HG03432 (cell line): ENCODE results near the gene KRT33B.
"Not testable (repeated sequence)": the region's sequence is repeated elsewhere in the genome, so short reads cannot be mapped to it uniquely, and the experiment has no call there.

Experiments
- ATAC-seq: cut with Tn5 transposase; IDR thresholded peaks from one replicate; pipeline ENCODE4 v1.9.1; 2021; ENCODE audit warnings: mild to moderate bottlenecking, moderate library complexity; ENCODE audit not compliant: unreplicated experiment

Gene KRT33B

GRCh38 chr17:41350381-41350878, 19.2 kb downstream of the KRT33B start, which contains the start of gene KRT33A:
Gene KRT33A, minus strand, starts transcription at chr17:41350828. Its CDS starts 61 bp downstream, at chr17:41350767.
- not testable (repeated sequence) for ATAC-seq

- ATAC-seq: no peak
Measured at GRCh38 chr17:41347869-41348760, 21.5 kb downstream of the KRT33B start.

- not testable (repeated sequence) for ATAC-seq
Measured at GRCh38 chr17:41346421-41346820, 23.2 kb downstream of the KRT33B start.

- ATAC-seq: no peak
Measured at GRCh38 chr17:41345992-41346391, 23.6 kb downstream of the KRT33B start.

- no peak for ATAC-seq
Measured at GRCh38 chr17:41343029-41343428, 26.6 kb downstream of the KRT33B start.

- ATAC-seq: no peak
Measured at GRCh38 chr17:41340934-41341861, 28.4 kb downstream of the KRT33B start.

DNA sequence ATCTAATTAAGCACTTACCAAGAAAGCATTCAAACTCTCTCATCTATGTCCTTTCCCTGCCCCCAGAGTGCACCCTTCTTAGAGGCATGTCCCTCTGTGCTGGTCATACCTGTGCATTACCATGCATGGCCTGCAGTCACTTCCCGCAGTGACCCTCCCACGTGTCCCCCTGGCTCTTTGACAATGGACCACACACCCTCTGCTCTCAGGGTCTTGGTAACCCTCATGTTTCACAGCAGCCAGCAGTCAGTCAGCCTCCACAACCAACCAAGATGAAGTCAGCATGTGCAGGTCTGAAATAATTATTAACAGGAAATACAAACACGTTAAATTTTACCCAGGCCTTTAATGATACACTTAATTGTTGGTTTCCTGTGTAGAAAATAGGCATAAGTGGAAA, 29.1 kb downstream of the KRT33B start:
- ATAC-seq: no peak

GRCh38 chr17:41339571-41340172, 29.9 kb downstream of the KRT33B start:
- no peak for ATAC-seq

GRCh38 chr17:41338961-41339485, 30.6 kb downstream of the KRT33B start:
- no peak for ATAC-seq

GRCh38 chr17:41335747-41336146, 33.9 kb downstream of the KRT33B start:
- no peak for ATAC-seq

DNA sequence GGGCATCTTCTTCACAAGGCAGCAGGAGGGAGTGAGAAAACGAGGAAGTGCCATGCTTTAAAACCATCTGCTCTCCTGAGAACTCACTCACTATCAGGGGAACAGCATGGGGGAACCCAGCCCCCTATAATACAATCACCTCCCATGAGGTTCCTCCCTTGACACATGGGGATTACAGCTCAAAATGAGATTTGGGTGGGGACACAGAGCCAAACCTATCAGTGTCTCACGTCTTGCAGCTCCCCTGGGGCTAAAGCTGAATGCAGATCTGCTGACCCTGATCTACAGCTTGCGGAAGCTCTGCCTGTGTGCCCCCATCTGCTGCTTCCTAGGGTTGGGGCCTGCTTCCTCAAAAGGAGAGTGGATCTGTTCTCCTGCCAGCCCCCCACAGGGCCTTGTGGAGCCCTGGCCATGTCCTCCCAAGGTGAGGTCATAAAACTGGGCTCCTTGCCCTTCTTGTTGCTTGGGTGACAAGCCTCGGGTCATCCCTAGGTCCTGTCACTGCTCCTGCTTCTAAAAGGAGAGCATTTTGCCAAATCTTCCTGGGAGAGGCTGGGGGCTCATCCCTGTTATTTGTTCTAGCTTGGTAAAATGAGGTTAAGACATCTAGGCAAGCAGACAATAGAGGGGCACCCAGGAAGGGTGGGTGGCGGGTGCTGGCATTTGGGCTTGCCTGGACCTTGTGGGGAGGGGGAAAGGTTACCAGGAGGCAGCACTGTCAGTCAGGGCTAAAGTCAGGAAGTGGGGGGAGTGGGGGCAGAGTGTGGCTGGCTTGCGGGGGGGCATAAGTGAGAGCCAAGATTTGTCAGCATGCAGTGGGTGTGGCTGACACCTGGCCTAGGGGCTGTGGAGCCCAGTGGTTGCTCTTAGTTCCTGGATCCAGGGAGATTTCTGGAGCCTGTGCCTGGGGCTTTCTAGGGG, 35.0 kb downstream of the KRT33B start:
- ATAC-seq: no peak

DNA sequence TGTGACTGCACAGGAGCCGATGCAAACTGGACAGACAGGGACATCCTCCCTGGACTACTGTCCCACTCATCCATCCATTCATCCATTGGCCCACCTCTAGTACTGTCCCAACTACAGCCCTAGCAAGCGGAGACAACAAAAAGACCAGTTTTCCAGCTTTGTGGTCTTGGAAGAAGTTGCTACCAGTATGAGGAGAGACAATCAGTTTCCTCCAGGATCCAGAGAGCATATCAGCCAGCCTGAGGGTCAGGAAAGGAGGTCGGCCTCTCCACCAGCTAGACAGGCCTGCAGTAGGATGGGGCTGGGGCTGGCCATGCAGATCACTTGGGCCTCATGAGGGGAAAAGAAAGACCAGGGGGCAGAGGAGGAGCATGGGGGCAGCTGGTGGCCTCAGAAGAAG, 35.8 kb downstream of the KRT33B start:
- no peak for ATAC-seq

DNA sequence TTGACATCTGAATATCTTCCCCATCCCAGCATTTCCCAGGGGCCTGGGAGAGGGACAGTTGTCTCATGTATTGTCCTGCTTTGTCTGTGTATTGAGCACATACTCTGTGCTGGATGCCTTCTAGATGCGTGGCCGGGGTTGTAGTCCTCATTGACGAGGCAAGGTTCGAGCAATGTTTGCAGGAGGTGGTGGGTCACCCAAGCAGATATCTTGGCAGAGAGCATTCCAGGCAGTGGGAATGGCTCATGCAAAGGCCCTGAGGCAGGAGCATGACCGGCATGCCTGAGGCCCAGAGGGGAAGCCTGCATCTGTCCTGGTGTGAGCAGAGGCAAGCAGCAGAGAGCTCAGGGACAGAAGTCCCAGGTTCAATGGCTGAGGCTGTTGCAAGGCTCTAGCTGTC, 36.5 kb downstream of the KRT33B start:
- ATAC-seq: no peak

DNA sequence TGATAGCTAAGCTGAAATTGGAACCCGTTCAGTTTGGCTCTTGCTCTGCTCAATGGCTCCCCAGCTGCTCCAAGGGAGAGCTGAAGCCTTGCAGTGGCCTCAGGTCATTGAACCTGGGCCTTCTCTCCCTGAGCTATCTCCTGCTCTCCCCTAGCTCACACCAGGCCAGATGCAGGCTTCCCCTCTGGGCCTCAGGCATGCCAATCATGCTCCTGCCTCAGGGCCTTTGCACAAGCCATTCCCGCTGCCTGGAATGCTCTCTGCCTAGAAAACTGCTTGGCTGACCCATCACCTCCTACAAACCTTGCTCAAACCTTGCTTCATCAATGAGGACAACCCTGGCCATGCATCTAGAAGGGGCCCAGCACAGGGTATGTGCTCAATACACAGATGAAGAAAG, 37.4 kb downstream of the KRT33B start:
- ATAC-seq: no peak

DNA sequence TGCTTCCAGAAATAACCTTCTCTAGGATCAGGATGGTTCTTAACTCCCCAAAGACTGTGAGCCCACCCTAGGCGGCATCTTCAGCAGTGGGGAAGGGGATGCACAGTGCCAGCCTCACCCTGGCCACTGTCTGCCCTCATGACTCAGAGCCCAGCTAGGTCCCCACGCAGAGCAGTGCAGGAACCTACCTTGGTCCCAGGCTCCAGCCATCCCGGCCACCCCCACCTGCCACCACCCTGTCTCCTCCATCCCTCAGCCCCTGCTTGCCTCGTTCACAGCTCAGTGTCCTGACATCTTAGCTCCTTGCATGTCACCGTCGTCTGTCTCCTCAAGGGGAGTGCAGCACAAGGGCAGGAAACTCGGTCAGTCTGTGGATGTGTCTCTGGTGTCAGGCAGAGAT, 38.0 kb downstream of the KRT33B start:
- ATAC-seq: no peak

DNA sequence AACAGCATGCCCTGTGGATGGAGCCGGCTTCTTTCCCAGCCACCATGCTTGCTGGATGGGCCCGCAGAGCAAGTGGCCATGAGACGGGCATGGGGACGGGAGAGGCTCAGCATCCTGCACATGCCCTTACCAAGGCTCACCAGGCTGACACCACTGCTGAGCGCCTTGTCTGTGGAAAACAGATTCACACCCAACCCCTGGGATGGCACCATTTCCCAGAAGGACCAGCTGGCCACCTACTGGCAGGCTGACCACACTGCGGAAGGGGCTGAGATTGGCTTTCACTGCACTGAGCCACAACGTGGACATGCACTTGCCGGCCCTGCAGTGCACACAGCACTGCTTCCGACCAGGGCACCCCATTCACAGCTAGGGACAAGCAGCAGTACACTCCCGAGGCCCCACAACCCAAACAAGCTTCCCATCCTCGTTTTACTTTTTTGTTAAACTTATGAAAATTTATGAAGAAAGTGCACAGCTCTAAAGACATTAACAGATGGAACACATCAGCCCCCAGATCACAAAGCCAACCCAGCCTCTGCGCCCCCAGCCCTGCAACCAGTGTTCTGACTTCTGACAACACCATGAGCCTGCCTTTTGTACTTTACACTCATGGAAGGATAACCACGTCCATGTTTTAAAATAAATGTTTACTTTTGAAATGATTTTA, 40.2 kb downstream of the KRT33B start:
- ATAC-seq: no peak

DNA sequence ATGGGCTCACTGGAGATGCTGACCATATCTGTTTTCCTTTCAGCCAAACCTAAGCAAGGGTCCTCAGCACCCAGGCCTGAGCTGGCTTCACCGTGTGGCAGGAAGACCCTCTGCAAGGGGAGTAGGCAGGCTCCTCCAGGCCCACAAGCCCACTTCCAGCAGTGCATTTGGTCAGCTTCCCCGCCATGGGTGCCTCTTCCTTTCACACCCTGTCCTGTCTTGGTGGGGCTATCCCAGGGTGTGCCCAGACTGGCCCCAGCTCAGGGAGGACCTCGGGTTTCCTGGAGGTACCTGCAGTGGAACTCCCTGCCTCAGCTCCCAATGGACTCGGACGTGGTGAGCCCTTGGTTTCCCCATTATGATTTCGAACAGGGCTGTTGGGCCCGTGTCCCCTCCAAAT, 41.4 kb downstream of the KRT33B start:
- no peak for ATAC-seq

- no peak for ATAC-seq
Measured at GRCh38 chr17:41327411-41328120, 42.0 kb downstream of the KRT33B start.
